ENCODE data around the gene RELL2.

The RELL2 gene

GRCh38 chr5:141618804-141619554 lies 17.8 kb upstream of the RELL2 start, which contains the start of gene DIAPH1:
Gene DIAPH1, minus strand, starts transcription at chr5:141619000. Its CDS starts 86 bp downstream, at chr5:141618914.
- peak; percentile 94 for DNase-seq (ENCODE audit: low read depth)

- no peak for DNase-seq (ENCODE audit: low read depth)
Measured at GRCh38 chr5:141623186-141623585, 13.6 kb upstream of the RELL2 start.

GRCh38 chr5:141623611-141624010 lies 13.2 kb upstream of the RELL2 start:
- no peak for DNase-seq (ENCODE audit: low read depth)

GRCh38 chr5:141628175-141628788 lies 8.5 kb upstream of the RELL2 start:
- DNase-seq (ENCODE audit: low read depth), result peak; percentile 21

- DNase-seq (ENCODE audit: low read depth), result no peak
Measured at GRCh38 chr5:141630570-141631140, 6.1 kb upstream of the RELL2 start.

GRCh38 chr5:141632650-141633049 lies 4.1 kb upstream of the RELL2 start:
- DNase-seq (ENCODE audit: low read depth), result no peak

GRCh38 chr5:141633871-141634561 lies 2.8 kb upstream of the RELL2 start:
- no peak for DNase-seq (ENCODE audit: low read depth)

- DNase-seq (ENCODE audit: low read depth), result no peak
Measured at GRCh38 chr5:141634720-141635119, 2.1 kb upstream of the RELL2 start.

- no peak for DNase-seq (ENCODE audit: low read depth)
Measured at GRCh38 chr5:141635646-141636045, 1.2 kb upstream of the RELL2 start.

- DNase-seq (ENCODE audit: low read depth), result no peak
Measured at GRCh38 chr5:141636106-141636412, 738 bp upstream of the RELL2 start.

- DNase-seq (ENCODE audit: low read depth), result no peak
Measured at GRCh38 chr5:141637123-141637766, 448 bp downstream of the RELL2 start.

GRCh38 chr5:141637767-141638419 lies 1.1 kb downstream of the RELL2 start:
- peak; percentile 49 for DNase-seq (ENCODE audit: low read depth)

- no peak for DNase-seq (ENCODE audit: low read depth)
Measured at GRCh38 chr5:141638771-141639170, 2.0 kb downstream of the RELL2 start.

GRCh38 chr5:141639357-141640050 lies 2.7 kb downstream of the RELL2 start:
- no peak for DNase-seq (ENCODE audit: low read depth)

- DNase-seq (ENCODE audit: low read depth), result no peak
Measured at GRCh38 chr5:141640051-141640415, 3.2 kb downstream of the RELL2 start.

- no peak for DNase-seq (ENCODE audit: low read depth)
Measured at GRCh38 chr5:141640698-141641097, 3.9 kb downstream of the RELL2 start.

- DNase-seq (ENCODE audit: low read depth), result peak; percentile 68
Measured at GRCh38 chr5:141641634-141642267, 5.0 kb downstream of the RELL2 start.

- no peak for DNase-seq (ENCODE audit: low read depth)
Measured at GRCh38 chr5:141646026-141646425, 9.2 kb downstream of the RELL2 start.

GRCh38 chr5:141647242-141647641 lies 10.4 kb downstream of the RELL2 start:
- DNase-seq (ENCODE audit: low read depth), result no peak

GRCh38 chr5:141647851-141648250 lies 11.1 kb downstream of the RELL2 start:
- no peak for DNase-seq (ENCODE audit: low read depth)
